Stomach (tissue), 9 donors: ENCODE results near the gene KRT33B. TPM values are rescaled to one million over a fixed set of nuclear protein-coding genes. Genes with fewer than 3 reads are reported as not detected.
"Not testable (repeated sequence)": the region's sequence is repeated elsewhere in the genome, so short reads cannot be mapped to it uniquely, and the experiment has no call there.

Experiments
- DNase-seq, 2 donors: peaks; one replicate each; pipeline versions ENCODE4 v3.0.0 to v3.0.0-alpha.2; 2013 to 2019
- H3K27ac ChIP-seq, 5 donors: fragments of 200-600 bp in 4 of 5; sonication (generic) in 4 of 5; one replicate each; pipeline ENCODE4 v1.5.1; 2013 to 2019; ENCODE audit warnings: mild to moderate bottlenecking in 1 of 5, moderate library complexity in 1 of 5
- H3K27me3 ChIP-seq, 3 donors: fragments of 200-600 bp; sonication (generic); one replicate each; pipeline ENCODE4 v1.5.1; 2017 to 2019; ENCODE audit warnings: mixed run types in 1 of 3
- H3K36me3 ChIP-seq, 4 donors: fragments of 200-600 bp; sonication (generic); 1 replicate in 3 of 4; 2 replicates in 1 of 4; pipeline ENCODE4 v1.5.1; 2016 to 2019
- H3K4me1 ChIP-seq, 4 donors: fragments of 200-600 bp; sonication (generic); one replicate each; pipeline ENCODE4 v1.5.1; 2016 to 2019
- H3K4me3 ChIP-seq, 4 donors: fragments of 200-600 bp; sonication (generic) in 3 of 4; one replicate each; pipeline ENCODE4 v1.5.1; 2016 to 2019; ENCODE audit warnings: mild to moderate bottlenecking in 1 of 4
- H3K9me3 ChIP-seq, 4 donors: fragments of 200-600 bp; sonication (generic); one replicate each; pipeline ENCODE4 v1.5.1; 2016 to 2019
- EP300 ChIP-seq: sonication (generic); formaldehyde crosslinking; IDR thresholded peaks from one replicate; pipeline ENCODE4 v1.6.1; 2017; ENCODE audit warnings: antibody characterized with exemption
- POLR2A ChIP-seq, 4 donors: fragments of 450-650 bp; IDR thresholded peaks; one replicate each; pipeline ENCODE4 v1.6.1; 2016; ENCODE audit warnings: antibody characterized with exemption in 4 of 4, control low read depth in 2 of 4, mild to moderate bottlenecking in 1 of 4, moderate library complexity in 1 of 4
- POLR2AphosphoS5 ChIP-seq, 3 donors: sonication (generic); formaldehyde crosslinking; IDR thresholded peaks; one replicate each; pipeline ENCODE4 v1.6.1; 2016; ENCODE audit warnings: antibody characterized with exemption in 3 of 3
- WGBS, 5 donors: extraction: QIAGEN DNeasy Blood & Tissue Kit in 3 of 5; methylation state at CpG; one replicate each; pipeline versions ENCODE4 v1.1.5 to v1.1.7; 2013 to 2018; 5-methylcytosine and 5-hydroxymethylcytosine counted together
- intact Hi-C: fragments of 100-400 bp; cut with DNase I; formaldehyde crosslinking; loops from one replicate; pipeline ENCODE4 v1.15.1; 2023; ENCODE audit warnings: low total_unique reads
- polyA plus RNA-seq, 3 donors: library from polyadenylated mRNA; stranded (reverse); fragments of 200-250 nt; gene quantifications; one replicate each; pipeline ENCODE4 v1.2.3, GENCODE V29; 2013
- total RNA-seq, 5 donors: library from RNA; depleted of rRNA; stranded (reverse); fragments of >200 nt; gene quantifications; one replicate each; pipeline versions ENCODE4 v1.1.0 to v1.2.3, GENCODE V29; 2014 to 2016
- TF ChIP-seq, protein P1 (sequence below), 7 experiments: fragments of 450-650 bp in 4 of 7; fragments of 200-600 bp in 3 of 7; sonication (generic) in 3 of 7; IDR thresholded peaks; one replicate each; pipeline ENCODE4 v1.5.1; 2016 to 2019; ENCODE audit warnings: antibody characterized with exemption in 7 of 7, control low read depth in 2 of 7, mild to moderate bottlenecking in 1 of 7
- donor health status: healthy with polysubstance abuse.
- donor health status: Bipolar disorder and iron deficiency.
- donor health status: healthy.

KRT33B gene
- total and polyA plus RNA-seq, 8 donors = not detected

DNA sequence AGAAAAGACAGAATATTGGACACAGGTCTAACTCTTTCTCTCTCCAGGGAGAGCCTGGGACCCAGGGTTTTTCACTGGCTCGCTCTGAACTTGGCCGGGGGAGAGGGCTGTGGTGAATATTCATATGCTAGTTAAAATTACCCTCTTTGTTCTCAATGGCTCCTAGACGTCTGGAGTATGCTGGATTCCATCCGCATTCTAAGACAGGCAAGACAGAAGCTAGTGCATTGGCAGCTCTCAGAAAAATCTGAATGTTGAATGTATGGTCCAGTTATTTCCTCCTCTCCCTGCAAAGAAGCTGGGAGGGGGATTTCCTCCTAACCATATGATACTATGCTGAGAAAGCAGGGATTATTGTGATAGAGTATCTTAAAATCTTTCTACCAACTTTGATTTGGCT, 18.1 kb upstream of the KRT33B start:
- Histone ChIP-seq H3K27ac (no peak overlapping the region), H3K27me3 (peaks cover 0 to 17% (median 0%) of the 10 kb centered on the region in 3 donors), H3K4me1 (no peaks in the 10 kb centered on the region), H3K9me3 (peaks cover 0 to 23% (median 20%) of the 10 kb centered on the region in 4 donors), H3K36me3 (no peaks in the 10 kb centered on the region), H3K4me3 (no peak overlapping the region)
- TF ChIP-seq EP300 (no peak), POLR2AphosphoS5 (IDR thresholded peaks at IDR 0.05) (no peak), POLR2A (IDR thresholded peaks at IDR 0.05) (no peak)
- TF ChIP-seq, protein P1, sequence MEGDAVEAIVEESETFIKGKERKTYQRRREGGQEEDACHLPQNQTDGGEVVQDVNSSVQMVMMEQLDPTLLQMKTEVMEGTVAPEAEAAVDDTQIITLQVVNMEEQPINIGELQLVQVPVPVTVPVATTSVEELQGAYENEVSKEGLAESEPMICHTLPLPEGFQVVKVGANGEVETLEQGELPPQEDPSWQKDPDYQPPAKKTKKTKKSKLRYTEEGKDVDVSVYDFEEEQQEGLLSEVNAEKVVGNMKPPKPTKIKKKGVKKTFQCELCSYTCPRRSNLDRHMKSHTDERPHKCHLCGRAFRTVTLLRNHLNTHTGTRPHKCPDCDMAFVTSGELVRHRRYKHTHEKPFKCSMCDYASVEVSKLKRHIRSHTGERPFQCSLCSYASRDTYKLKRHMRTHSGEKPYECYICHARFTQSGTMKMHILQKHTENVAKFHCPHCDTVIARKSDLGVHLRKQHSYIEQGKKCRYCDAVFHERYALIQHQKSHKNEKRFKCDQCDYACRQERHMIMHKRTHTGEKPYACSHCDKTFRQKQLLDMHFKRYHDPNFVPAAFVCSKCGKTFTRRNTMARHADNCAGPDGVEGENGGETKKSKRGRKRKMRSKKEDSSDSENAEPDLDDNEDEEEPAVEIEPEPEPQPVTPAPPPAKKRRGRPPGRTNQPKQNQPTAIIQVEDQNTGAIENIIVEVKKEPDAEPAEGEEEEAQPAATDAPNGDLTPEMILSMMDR (IDR thresholded peaks at IDR 0.05) = no peak
- intact Hi-C loops = no loop called here
- no peak for DNase-seq
- WGBS, 5 donors = 66 to 87% (median 81%) methylated on average over 4 of the region's 4 CpGs

DNA sequence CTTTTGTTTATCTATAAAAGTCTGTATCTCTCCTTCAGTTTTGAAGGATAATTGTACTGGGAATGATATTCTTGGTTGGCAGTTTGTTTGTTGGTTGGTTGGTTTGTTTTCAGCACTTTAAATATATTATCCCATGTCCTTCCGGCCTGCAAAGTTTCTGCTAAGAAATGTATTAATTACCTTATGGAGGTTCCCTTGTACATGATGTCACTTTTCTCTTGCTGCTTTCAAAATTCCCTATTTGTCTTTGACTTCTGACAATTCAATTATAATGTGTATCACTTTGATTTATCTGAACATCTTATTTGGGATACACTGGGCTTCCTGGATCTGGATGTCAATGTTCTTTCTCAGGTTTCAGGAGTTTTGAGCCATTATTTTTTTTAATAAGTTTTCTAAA, 16.6 kb upstream of the KRT33B start:
- H3K36me3 ChIP-seq = no peaks in the 10 kb centered on the region
- no peak overlapping the region for H3K27ac ChIP-seq
- H3K4me3 ChIP-seq = no peak overlapping the region
- intact Hi-C loops = no loop called here
- H3K4me1 ChIP-seq = no peaks in the 10 kb centered on the region
- TF ChIP-seq EP300 = no peak
- TF ChIP-seq POLR2AphosphoS5 (IDR thresholded peaks at IDR 0.05) = no peak
- TF ChIP-seq POLR2A (IDR thresholded peaks at IDR 0.05) = no peak
- TF ChIP-seq, protein P1 (IDR thresholded peaks at IDR 0.05) = no peak
- peaks cover 0 to 23% (median 20%) of the 10 kb centered on the region in 4 donors for H3K9me3 ChIP-seq
- no peak for DNase-seq
- 90 to 100% (median 96%) methylated on average over 1 of the region's 1 CpG for WGBS, 5 donors
- H3K27me3 ChIP-seq = peaks cover 0 to 21% (median 0%) of the 10 kb centered on the region in 3 donors

DNA sequence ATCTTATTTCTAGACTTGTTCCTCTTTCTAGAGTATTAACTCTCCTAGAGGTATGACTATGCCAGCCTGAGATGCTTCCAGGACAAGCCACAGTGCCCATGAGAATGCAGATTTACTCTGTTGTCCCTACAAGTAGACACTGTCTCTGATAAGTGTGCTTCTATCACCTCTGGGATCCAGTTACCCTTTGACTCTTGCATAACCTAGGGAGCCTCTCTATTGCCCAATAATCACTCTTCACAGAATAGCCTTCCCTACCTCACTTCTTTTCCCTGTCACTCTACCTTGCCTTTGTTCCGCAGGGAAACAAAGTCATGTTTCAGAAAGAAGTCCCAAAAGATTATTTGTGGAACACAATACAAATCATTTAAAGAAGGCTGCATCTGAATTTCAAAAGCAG, 14.1 kb upstream of the KRT33B start:
- intact Hi-C loops = no loop called here
- DNase-seq = no peak
- Histone ChIP-seq H3K27me3 (peaks cover 0 to 10% (median 0%) of the 10 kb centered on the region in 3 donors), H3K4me3 (no peak overlapping the region), H3K4me1 (no peaks in the 10 kb centered on the region), H3K36me3 (no peaks in the 10 kb centered on the region), H3K9me3 (peaks cover 0 to 23% (median 20%) of the 10 kb centered on the region in 4 donors), H3K27ac (no peak overlapping the region)
- TF ChIP-seq POLR2AphosphoS5 (IDR thresholded peaks at IDR 0.05) (no peak), POLR2A (IDR thresholded peaks at IDR 0.05) (no peak), EP300 (no peak)
- TF ChIP-seq, protein P1 (IDR thresholded peaks at IDR 0.05) = no peak
- WGBS, 5 donors = 95 to 100% (median 95%) methylated on average over 1 of the region's 1 CpG

DNA sequence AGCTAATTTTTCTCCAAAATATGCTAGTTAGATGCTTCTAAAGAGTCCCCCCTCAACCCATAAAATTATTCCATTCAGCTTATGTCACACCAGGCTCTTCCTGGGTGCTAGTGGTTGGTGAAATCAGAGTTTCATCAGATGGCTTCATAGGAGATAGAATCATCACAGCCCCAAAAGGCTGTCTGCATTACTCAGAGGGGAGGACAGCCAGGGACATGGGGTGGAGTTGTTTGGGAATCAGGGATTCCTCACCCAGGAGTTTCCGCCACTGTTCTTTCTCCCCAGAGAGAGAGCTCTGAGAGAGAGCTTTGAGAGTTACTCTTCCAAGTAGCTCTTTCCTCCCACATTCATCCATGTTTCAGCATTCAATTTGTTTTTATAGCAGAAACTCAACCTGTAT, 12.8 kb upstream of the KRT33B start:
- Histone ChIP-seq H3K9me3 (peaks cover 0 to 19% (median 17%) of the 10 kb centered on the region in 4 donors), H3K4me3 (no peak overlapping the region), H3K27ac (no peak overlapping the region), H3K36me3 (no peaks in the 10 kb centered on the region), H3K27me3 (peaks cover 0 to 10% (median 0%) of the 10 kb centered on the region in 3 donors), H3K4me1 (no peaks in the 10 kb centered on the region)
- WGBS, 5 donors = 78 to 100% (median 97%) methylated on average over 1 of the region's 1 CpG
- intact Hi-C loops = no loop called here
- DNase-seq = no peak
- TF ChIP-seq, protein P1 (IDR thresholded peaks at IDR 0.05) = no peak
- no peak for TF ChIP-seq POLR2AphosphoS5 (IDR thresholded peaks at IDR 0.05)
- no peak for TF ChIP-seq EP300
- no peak for TF ChIP-seq POLR2A (IDR thresholded peaks at IDR 0.05)

DNA sequence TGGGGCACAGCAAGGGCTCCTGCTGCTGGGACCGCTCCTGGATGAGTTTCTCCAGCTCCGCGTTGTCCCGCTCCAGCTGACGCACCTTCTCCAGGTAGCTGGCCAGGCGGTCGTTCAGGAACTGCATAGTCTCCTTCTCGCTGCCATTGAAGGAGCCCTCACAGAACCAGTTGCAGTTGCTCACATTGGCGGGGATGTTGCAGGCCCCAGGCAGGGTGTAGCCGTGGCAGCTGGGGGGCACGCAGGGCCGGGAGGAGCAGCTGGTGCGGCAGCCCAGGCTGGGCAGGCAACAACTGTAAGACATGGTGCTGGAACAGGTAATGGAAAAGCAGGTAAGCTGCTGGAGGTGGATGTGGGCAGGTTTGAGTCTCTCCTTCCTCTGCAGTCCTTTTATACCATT, 12.3 kb upstream of the KRT33B start, which contains the start of gene KRT34:
Gene KRT34 (minus strand): TSS at position 364 of the 400 bp plus-strand sequence. CDS start 60 bp downstream, at position 304.
- H3K9me3 ChIP-seq = peaks cover 0 to 14% (median 14%) of the 10 kb centered on the region in 4 donors
- H3K36me3 ChIP-seq, H3K4me1 ChIP-seq, DNase-seq, intact Hi-C loops, H3K27me3 ChIP-seq, H3K4me3 ChIP-seq, H3K27ac ChIP-seq: not testable (repeated sequence)
- 77 to 97% (median 92%) methylated on average over 5 to 13 of the region's 13 CpGs for WGBS, 5 donors

DNA sequence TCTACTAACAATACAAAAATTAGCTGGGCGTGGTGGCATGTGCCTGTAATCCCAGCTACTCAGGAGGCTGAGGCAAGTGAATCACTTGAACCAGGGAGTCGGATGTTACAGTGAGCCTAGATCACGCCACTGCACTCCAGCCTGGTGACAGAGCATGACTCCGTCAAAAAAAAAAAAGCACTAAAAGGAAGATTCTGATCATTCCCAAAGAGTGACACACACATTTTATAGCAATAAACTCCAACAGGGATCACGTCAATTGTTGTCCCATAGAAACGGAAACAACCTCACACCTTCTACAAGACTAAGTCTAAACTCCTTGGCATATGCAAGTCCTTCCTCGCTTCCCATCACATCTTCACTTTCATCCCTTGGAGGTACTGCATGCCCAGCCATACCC, 10.5 kb upstream of the KRT33B start:
- H3K4me1 ChIP-seq, DNase-seq, H3K9me3 ChIP-seq, H3K27me3 ChIP-seq, intact Hi-C loops, H3K27ac ChIP-seq, H3K4me3 ChIP-seq, H3K36me3 ChIP-seq: not testable (repeated sequence)
- WGBS, 5 donors = 86 to 96% (median 90%) methylated on average over 7 of the region's 7 CpGs
